Ovary (tissue), 9 donors: ENCODE results near the gene CLASP1. TPM values are rescaled to one million over a fixed set of nuclear protein-coding genes. Genes with fewer than 3 reads are reported as not detected.
"Not testable (repeated sequence)": the region's sequence is repeated elsewhere in the genome, so short reads cannot be mapped to it uniquely, and the experiment has no call there.

ENCODE experiments used
- DNase-seq, 5 donors: peaks; one replicate each; pipeline ENCODE4 v3.0.0-alpha.2; 2019 to 2020
- H3K27ac ChIP-seq, 2 donors: fragments of 200-600 bp; one replicate each; pipeline versions ENCODE4 v1.5.1 to v1.8.0; 2019 to 2022
- H3K27me3 ChIP-seq: fragments of 200-600 bp; one replicate; pipeline ENCODE4 v1.8.0; 2022
- H3K36me3 ChIP-seq: fragments of 200-600 bp; sonication (generic); one replicate; pipeline ENCODE4 v1.5.1; 2019
- H3K4me1 ChIP-seq: one replicate; pipeline ENCODE4 v1.8.1; 2013; ENCODE audit warnings: mild to moderate bottlenecking, moderate library complexity; ENCODE audit not compliant: insufficient read depth
- H3K4me3 ChIP-seq: fragments of 200-600 bp; sonication (generic); one replicate; pipeline ENCODE4 v1.5.1; 2017
- H3K9me3 ChIP-seq, 2 donors: fragments of 200-600 bp in 1 of 2; sonication (generic) in 1 of 2; one replicate each; pipeline versions ENCODE4 v1.5.1 to v1.8.1; 2013 to 2019; ENCODE audit warnings: mild to moderate bottlenecking in 1 of 2, moderate library complexity in 1 of 2
- CTCF ChIP-seq, 3 donors: fragments of 450-650 bp in 2 of 3; fragments of 200-600 bp in 1 of 3; IDR thresholded peaks; one replicate each; pipeline versions ENCODE4 v1.5.1 to v1.8.0; 2016 to 2022; ENCODE audit warnings: antibody characterized with exemption in 3 of 3, mild to moderate bottlenecking in 1 of 3
- EP300 ChIP-seq: sonication (generic); formaldehyde crosslinking; IDR thresholded peaks from one replicate; pipeline ENCODE4 v1.6.1; 2017; ENCODE audit warnings: antibody characterized with exemption
- POLR2A ChIP-seq: fragments of 450-650 bp; IDR thresholded peaks from one replicate; pipeline ENCODE4 v1.6.1; 2017; ENCODE audit warnings: antibody characterized with exemption, mild to moderate bottlenecking, moderate library complexity
- WGBS, 3 donors: extraction: QIAGEN DNeasy Blood & Tissue Kit in 1 of 3; methylation state at CpG; one replicate each; pipeline versions ENCODE4 v1.1.5 to v1.1.7; 2013 to 2017; 5-methylcytosine and 5-hydroxymethylcytosine counted together
- intact Hi-C, 4 donors: fragments of 100-400 bp; cut with DNase I; formaldehyde crosslinking; loops; one replicate each; pipeline versions ENCODE4 v1.11.0 to v1.15.1; 2022 to 2023
- polyA plus RNA-seq, 2 donors: library from polyadenylated mRNA; stranded (reverse); fragments of 200-250 nt in 1 of 2; fragments of 350-450 nt in 1 of 2; fragmentation: Illumina TruSeq in 1 of 2; extraction: RNeasy Lipid Tissue Mini Kit (QIAGEN cat#74804) in 1 of 2; gene quantifications; one replicate each; pipeline ENCODE4 v1.2.3, GENCODE V29; 2013 to 2014
- total RNA-seq, 7 donors: library from RNA; depleted of rRNA in 2 of 7; stranded (reverse); fragments of >200 nt in 2 of 7; fragmentation: NEBNext Ultra II Directional in 3 of 7; extraction: Animal tissue kit (Norgen Biotek cat#: 25700) in 3 of 7; gene quantifications; one replicate each; pipeline versions ENCODE4 v1.1.0 to v1.2.4, GENCODE V29; 2016 to 2023
- donor health status: DM: no; HTN: no; CAD: no; lungs with moderate emphysema.
- donor health status: DM: no; HTN: no; CAD: no.
- donor health status: Bipolar disorder and iron deficiency.
- donor health status: DM: yes; HTN: yes; CAD: no.
- donor health status: DM: no; HTN: no; CAD: no.
- donor health status: DM: yes; HTN: yes; CAD: no.

Gene CLASP1
- total and polyA plus RNA-seq, 9 donors = 15.8 to 58.7 (median 47.9) TPM

GRCh38 chr2:121376535-121377250 lies 272.6 kb downstream of the CLASP1 start:
- TF ChIP-seq POLR2A (no peak), EP300 (no peak), CTCF (IDR thresholded peaks at IDR 0.05) (no peak)
- H3K9me3 ChIP-seq = no peaks in the 10 kb centered on the region
- H3K4me3 ChIP-seq = no peak overlapping the region
- intact Hi-C loops = no loop called here
- H3K4me1 ChIP-seq = no peaks in the 10 kb centered on the region
- H3K36me3 ChIP-seq = no peaks in the 10 kb centered on the region
- 77 to 88% (median 84%) methylated on average over 5 of the region's 5 CpGs for WGBS, 3 donors
- no peak overlapping the region for H3K27ac ChIP-seq
- DNase-seq = no peak
- H3K27me3 ChIP-seq = no peaks in the 10 kb centered on the region

GRCh38 chr2:121375621-121376159 lies 273.6 kb downstream of the CLASP1 start:
- Histone ChIP-seq H3K4me3 (no peak overlapping the region), H3K27me3 (no peaks in the 10 kb centered on the region), H3K36me3 (no peaks in the 10 kb centered on the region), H3K4me1 (no peaks in the 10 kb centered on the region), H3K9me3 (no peaks in the 10 kb centered on the region), H3K27ac (no peak overlapping the region)
- no peak for DNase-seq
- WGBS, 3 donors = 75 to 86% (median 85%) methylated on average over 3 of the region's 3 CpGs
- intact Hi-C loops = no loop called here
- no peak for TF ChIP-seq CTCF (IDR thresholded peaks at IDR 0.05)
- no peak for TF ChIP-seq EP300
- TF ChIP-seq POLR2A = no peak

GRCh38 chr2:121374412-121375075 lies 274.7 kb downstream of the CLASP1 start:
- DNase-seq, H3K36me3 ChIP-seq, H3K4me3 ChIP-seq, H3K27me3 ChIP-seq, H3K9me3 ChIP-seq, H3K4me1 ChIP-seq, intact Hi-C loops, H3K27ac ChIP-seq: not testable (repeated sequence)
- WGBS, 3 donors = 93 to 97% (median 96%) methylated on average over 5 of the region's 5 CpGs

GRCh38 chr2:121372721-121373353 lies 276.4 kb downstream of the CLASP1 start:
- Histone ChIP-seq H3K27me3 (no peaks in the 10 kb centered on the region), H3K4me1 (no peaks in the 10 kb centered on the region), H3K4me3 (no peak overlapping the region), H3K36me3 (no peaks in the 10 kb centered on the region), H3K9me3 (no peaks in the 10 kb centered on the region), H3K27ac (no peak overlapping the region)
- WGBS, 3 donors = 93 to 97% (median 96%) methylated on average over 7 of the region's 7 CpGs
- TF ChIP-seq CTCF (IDR thresholded peaks at IDR 0.05) = no peak
- no peak for TF ChIP-seq POLR2A
- TF ChIP-seq EP300 = no peak
- intact Hi-C loops = no loop called here
- no peak for DNase-seq

GRCh38 chr2:121372082-121372481 lies 277.2 kb downstream of the CLASP1 start:
- TF ChIP-seq EP300 = no peak
- no peak for TF ChIP-seq CTCF (IDR thresholded peaks at IDR 0.05)
- TF ChIP-seq POLR2A = no peak
- no peak for DNase-seq
- no peaks in the 10 kb centered on the region for H3K36me3 ChIP-seq
- intact Hi-C loops = no loop called here
- no peak overlapping the region for H3K27ac ChIP-seq
- H3K27me3 ChIP-seq = no peaks in the 10 kb centered on the region
- H3K4me1 ChIP-seq = no peaks in the 10 kb centered on the region
- H3K9me3 ChIP-seq = no peaks in the 10 kb centered on the region
- no peak overlapping the region for H3K4me3 ChIP-seq
